NCI-H69 (cell line): ENCODE results near the gene SH3PXD2A.
A peak's percentile ranks its signal among the peaks of the same experiment; 100 is the strongest.
"Not testable (repeated sequence)": the region's sequence is repeated elsewhere in the genome, so short reads cannot be mapped to it uniquely, and the experiment has no call there.

Experiments used
- DNase-seq: peaks from one replicate; lab custom pipeline; 2025; lab: John Stamatoyannopoulos, UW

Gene SH3PXD2A

DNA sequence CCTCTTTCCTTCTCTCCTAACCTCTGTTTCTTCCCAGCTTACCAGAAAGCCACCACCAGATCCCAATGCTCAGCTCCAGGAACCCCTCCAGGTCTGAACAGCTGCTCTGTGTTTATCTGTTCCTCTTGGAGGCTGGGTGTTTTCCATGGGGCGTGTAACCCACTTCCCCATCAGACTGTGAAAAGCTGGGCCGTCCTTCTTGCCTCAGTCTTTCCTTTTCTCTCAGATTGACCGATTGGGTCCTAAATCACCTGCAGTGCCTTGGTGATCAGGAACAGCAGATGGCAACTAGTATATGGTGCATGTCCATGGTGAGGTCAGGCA lies 4.8 kb downstream of the SH3PXD2A start:
- DNase-seq: peak; percentile 26

DNA sequence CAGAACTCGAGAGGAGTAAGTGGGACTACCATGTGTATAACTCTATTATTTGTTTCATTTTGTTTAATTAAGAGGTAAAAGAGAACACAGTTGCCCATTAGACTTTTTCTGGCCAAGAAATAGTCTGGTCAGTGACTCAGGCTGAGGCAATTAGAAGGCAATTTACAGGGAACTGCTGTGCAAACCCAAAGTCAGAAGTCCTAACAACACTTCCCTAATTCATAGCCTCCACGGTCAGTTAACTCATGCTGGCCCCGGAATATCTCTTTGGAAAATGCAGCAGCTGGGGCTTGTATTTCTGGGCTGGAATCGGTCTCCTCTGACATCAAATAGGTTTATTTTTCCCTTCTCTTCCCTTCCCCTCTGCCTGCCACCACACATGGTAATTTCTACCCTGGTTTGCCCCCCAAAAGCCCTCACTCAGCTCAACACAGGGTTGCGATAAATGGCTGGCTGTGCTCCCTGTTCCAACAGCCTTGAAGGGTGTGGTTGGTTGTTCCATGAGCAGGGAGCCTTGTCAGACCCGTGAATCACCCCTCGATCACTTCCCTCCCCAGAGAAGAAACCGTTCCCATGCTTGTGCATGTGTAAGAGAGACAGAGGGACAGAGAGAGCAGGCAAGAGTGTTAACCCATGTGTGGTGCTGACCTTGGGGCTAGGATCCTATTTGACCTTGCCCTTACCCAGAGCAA lies 5.3 kb downstream of the SH3PXD2A start:
- peak; percentile 68 for DNase-seq

- peak; percentile 62 for DNase-seq
Measured at GRCh38 chr10:103849212-103849877, 6.0 kb downstream of the SH3PXD2A start.

DNA sequence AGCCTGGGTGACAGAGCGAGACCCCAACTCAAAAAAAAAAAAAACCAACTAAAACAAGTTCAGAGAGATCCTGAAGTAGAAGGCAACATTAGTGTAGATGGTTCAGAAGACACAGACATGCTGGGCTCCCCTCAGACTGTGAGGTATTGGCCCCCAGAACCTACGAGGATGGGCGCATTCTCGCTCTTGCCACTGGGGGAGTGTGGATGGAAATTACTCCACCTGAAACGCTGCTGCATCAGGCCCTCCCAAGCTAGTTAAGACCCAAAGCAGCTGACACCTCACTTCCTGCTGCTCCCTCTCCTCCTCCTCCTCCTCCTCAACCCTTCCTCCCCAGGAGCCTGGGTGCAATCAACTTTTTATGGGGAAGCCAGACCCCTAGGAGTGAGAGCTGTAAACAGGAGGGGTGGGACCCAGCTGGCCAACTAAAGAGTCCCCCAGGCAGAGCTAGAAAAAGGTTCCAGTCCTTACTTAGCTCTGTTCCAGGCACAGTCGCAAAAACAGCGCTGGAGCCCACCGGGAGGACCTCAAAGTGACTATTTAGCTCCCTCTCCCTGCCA lies 7.4 kb downstream of the SH3PXD2A start:
- peak; percentile 45 for DNase-seq

GRCh38 chr10:103847346-103847745 lies 8.0 kb downstream of the SH3PXD2A start:
- DNase-seq: no peak

- DNase-seq: no peak
Measured at GRCh38 chr10:103845972-103846371, 9.4 kb downstream of the SH3PXD2A start.

DNA sequence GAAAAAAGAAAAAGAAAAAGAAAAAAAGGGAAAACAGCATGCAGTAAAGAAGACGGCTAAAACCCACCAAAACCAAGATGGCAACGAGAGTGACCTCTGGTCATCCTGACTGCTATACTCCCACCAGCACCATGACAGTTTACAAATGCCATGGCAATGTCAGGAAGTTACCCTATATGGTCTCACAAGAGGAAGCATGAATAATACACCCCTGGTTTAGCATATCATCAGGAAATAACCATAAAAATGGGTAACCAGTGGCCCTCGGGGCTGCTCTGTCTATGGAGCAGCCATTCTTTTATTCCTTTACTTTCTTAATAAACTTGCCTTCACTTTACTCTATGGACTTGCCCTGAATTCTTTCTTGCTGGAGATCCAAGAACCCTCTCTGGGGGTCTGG lies 10.0 kb downstream of the SH3PXD2A start:
- DNase-seq: not testable (repeated sequence)

GRCh38 chr10:103843854-103844570 lies 11.4 kb downstream of the SH3PXD2A start:
- DNase-seq: peak; percentile 44

- DNase-seq: peak; percentile 22
Measured at GRCh38 chr10:103843045-103843444, 12.3 kb downstream of the SH3PXD2A start.

DNA sequence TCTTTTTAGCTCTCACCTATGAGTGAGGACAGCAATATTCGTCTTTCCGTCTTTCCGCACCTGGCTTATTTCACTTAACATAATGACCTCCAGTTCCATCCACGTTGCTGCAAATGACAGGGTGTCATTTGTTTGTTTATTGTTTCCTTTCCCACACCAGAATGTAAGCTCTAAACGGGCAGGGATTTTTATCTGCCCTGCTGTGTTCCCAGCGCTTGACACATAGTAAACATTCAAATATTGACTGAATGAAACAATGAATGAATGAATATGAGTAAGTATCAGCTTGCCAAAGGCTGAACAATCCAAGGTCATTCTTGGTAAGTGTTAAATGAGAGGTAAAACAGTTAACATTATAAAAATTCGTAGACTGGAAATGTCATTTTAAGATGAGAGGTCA lies 12.8 kb downstream of the SH3PXD2A start:
- DNase-seq: peak; percentile 79

GRCh38 chr10:103841519-103841918 lies 13.9 kb downstream of the SH3PXD2A start:
- DNase-seq: no peak

DNA sequence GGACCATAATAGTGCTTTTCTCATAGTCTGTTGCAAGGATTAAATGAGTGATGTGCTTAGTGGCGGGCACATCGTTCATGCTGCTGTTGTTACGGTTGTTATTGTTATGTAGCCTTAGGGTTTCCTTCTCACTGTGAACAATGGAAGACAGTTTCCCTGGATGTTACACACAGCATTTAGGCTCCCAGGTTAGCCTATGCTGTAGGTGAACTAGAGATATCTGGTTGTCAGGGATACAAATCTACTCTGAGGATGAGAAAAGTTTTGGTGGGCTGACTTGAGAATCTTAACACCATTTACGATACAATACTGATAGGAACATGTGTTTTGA lies 14.7 kb downstream of the SH3PXD2A start:
- DNase-seq: no peak

DNA sequence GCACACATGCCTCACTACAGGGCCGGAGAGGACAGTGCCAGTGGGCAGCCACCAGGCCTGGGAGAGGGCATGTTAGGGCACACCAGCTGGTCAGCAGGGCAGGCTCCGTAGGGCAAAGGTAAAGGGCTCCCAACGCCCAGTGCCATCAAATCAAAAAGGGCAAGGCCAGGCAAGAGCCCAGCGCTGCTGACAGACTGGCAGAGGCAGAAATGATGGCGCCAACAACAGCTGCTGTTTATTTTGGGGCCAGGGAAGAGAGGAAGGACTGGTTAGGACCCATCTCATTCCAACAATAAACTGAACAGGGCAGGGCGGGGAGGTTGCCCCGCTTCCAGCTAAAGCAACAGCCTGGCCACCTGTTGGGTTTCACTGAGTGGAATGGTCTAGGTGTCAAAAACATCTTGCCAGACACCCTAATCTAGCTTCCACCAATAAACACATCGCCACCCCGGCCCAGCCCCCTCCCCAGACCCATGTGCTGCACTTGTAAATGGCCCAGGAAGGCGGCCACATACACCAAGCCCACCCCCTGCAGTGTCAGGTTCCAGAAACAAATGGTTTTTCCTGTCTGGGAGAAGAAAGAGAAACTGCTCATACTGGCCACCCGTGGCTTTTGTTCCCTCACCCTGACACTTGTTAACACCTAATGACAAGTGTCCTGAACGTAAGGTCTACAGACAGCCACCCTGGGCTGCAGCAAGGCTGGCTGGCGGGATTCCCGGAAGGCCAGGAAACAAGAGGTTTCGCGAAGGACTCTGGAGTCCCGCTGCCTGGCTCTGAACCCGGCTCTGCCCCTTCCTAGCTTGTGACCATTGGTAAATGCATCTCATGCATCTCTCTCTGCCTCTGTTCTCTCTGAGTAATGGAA lies 15.3 kb downstream of the SH3PXD2A start:
- peak; percentile 83 for DNase-seq

DNA sequence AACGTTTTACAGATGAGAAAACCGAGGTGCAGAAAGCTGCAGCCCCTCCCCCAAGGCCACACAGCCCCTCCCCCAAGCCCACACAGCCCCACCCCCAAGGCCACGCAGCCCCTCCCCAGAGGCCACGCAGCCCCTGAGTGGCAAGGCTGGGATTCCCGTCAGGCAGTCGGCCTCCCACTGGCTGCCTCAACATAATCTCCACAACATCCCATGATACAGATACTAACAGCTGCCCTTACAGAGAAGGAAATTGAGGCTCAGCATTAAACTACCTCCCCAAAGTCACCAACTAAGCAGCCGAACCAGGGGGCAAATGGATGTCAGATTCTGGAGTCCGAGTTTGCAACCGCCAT lies 15.9 kb downstream of the SH3PXD2A start:
- no peak for DNase-seq

- DNase-seq: no peak
Measured at GRCh38 chr10:103838862-103839518, 16.4 kb downstream of the SH3PXD2A start.

DNA sequence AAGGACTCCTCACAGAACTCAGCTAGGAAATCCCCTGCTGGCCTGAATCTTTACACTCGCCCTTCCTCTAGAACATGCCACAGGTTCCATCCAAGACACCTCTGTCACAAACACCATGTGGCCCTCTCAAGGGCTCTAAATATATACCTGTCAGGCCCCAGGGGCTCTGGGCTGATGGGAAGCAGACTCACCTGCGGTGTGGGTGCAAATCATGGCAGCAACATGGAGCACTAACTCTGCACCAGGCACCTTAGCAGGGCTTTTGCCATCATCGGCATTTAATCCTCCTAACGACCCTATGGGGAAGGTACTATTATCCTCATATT lies 17.3 kb downstream of the SH3PXD2A start:
- DNase-seq: no peak

- DNase-seq: no peak
Measured at GRCh38 chr10:103837370-103838069, 17.9 kb downstream of the SH3PXD2A start.

DNA sequence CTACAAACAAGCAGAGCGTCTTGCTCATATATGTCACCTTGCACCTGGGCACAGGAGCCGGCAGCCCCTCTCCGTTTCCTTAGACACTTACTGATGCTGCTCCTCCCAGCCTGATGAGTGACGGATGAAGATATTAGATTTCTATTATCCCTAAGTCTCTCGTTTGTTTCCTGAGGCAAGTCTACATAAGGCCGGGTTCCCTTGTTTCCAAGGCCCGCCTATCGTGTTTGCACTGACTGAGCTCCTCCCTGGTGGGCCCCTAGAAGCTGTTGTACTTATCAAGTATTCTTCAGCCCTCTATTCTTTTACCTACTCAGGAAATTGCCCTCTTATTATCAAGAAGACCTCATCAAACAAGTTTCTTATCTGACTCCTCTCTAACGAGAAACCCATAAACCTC lies 18.5 kb downstream of the SH3PXD2A start:
- DNase-seq: no peak

DNA sequence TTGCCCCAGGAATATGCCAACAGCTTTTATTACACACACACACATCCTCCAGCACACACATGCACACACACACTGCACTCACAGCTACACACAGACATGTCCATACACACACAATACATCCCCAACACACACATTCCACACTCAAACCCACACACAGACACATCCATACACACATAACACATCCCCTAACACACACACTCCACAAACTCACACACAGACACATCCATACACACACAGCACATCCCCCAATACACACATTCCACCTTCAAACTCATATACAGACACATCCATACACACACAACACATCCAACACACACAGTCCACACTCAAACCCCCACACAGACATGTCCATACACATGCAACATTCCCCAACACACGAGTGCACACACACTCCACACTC lies 19.1 kb downstream of the SH3PXD2A start:
- DNase-seq: no peak

DNA sequence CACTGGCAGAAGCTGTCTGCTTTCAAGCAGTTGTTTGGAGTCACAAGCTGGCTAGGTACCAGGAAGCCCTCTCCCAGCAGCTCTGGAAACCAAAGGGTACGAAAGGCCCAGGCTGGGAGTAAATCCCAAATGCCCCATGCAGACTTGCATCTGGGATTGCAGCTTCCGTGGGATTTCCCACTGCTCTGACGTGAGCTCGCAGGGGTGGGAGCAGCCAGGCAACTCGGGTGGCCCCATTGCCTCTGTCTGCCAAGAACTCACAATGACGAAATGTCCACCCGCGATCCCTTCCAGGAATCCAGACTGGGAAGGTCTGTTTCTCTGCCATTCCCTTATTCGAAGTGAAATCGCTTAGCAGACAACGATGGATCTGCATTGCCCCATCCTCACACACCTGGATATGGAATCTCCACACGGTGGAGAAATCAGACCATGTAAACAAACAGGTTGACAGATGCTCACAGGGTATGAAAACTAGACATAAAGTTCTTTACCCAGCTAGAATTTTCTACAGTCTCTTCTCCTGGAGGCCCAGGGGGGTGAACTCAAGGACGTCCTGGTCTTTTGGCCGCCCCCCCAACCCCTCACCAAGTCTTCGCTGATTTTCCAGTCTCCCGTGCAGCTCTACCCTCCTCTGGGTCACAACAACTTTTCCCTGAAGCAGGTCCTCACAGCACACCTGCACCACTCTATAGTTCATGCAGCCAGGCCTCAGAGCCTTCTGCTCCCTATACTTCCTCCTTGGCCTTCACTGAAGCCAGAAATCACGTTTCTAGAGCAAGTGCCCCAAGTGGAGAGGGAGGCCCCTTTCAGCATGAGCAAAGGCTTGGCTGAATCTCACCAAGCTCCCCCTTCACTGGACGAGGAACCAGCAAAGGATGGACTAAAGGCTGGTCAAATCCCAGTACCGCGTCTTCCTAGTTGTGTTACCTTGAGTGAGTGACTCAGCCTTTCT lies 20.0 kb downstream of the SH3PXD2A start:
- no peak for DNase-seq
